Psoas muscle (tissue), 8 donors: ENCODE data around the gene TMEM53. TPM values are rescaled to one million over a fixed set of nuclear protein-coding genes. Genes with fewer than 3 reads are reported as not detected.

Experiments
- ATAC-seq, 4 donors: fragments of 200-7000 bp; cut with Tn5 transposase; one replicate each; pipeline ENCODE4 v1.9.1; 2020; ENCODE audit warnings: moderate library complexity in 3 of 4, mild to moderate bottlenecking in 2 of 4
- DNase-seq, 2 donors: peaks; one replicate each; pipeline ENCODE4 v3.0.0-alpha.2; 2020
- H3K27ac ChIP-seq: fragments of 200-600 bp; one replicate; pipeline ENCODE4 v1.8.0; 2022
- H3K27me3 ChIP-seq, 3 donors: fragments of 200-600 bp in 1 of 3; one replicate each; pipeline versions ENCODE4 v1.6.1 to v1.8.0; 2013 to 2022; ENCODE audit warnings: low read length in 2 of 3, mild to moderate bottlenecking in 2 of 3, moderate library complexity in 1 of 3; ENCODE audit not compliant: insufficient read depth in 3 of 3
- H3K36me3 ChIP-seq, 2 donors: fragments of 200-600 bp in 1 of 2; one replicate each; pipeline versions ENCODE4 v1.6.1 to v1.8.0; 2013 to 2022; ENCODE audit warnings: low read depth in 1 of 2, mild to moderate bottlenecking in 1 of 2, moderate library complexity in 1 of 2; ENCODE audit not compliant: insufficient read depth in 1 of 2
- H3K4me1 ChIP-seq: fragments of 200-600 bp; one replicate; pipeline ENCODE4 v1.8.0; 2022
- H3K4me3 ChIP-seq: fragments of 200-600 bp; one replicate; pipeline ENCODE4 v1.8.0; 2022; ENCODE audit warnings: mild to moderate bottlenecking
- H3K9me3 ChIP-seq: fragments of 200-600 bp; one replicate; pipeline ENCODE4 v1.8.0; 2022
- WGBS, 3 donors: extraction: QIAGEN DNeasy Blood & Tissue Kit; methylation state at CpG; one replicate each; pipeline versions ENCODE4 v1.1.6 to v1.1.7; 2013; 5-methylcytosine and 5-hydroxymethylcytosine counted together
- intact Hi-C, 2 donors: fragments of 100-400 bp; cut with DNase I; formaldehyde crosslinking; loops; one replicate each; pipeline versions ENCODE4 v1.11.0 to v1.14.2; 2022
- long read RNA-seq, 2 donors: library from polyadenylated mRNA; unstranded; transcript quantifications; one replicate each; pipeline ENCODE4 v2.0.0, GENCODE V29; 2021
- polyA plus RNA-seq, 3 donors: library from polyadenylated mRNA; stranded (reverse); fragments of 200-250 nt; gene quantifications; one replicate each; pipeline ENCODE4 v1.2.3, GENCODE V29; 2013
- total RNA-seq, 4 donors: library from RNA; stranded (reverse); fragmentation: NEBNext Ultra II Directional in 2 of 4; extraction: Animal tissue kit (Norgen Biotek cat#: 25700) in 2 of 4; gene quantifications; one replicate each; pipeline versions ENCODE4 v1.2.1 to v1.2.4, GENCODE V29; 2021 to 2023
- TF ChIP-seq, protein P1 (sequence below): fragments of 200-600 bp; IDR thresholded peaks from one replicate; pipeline ENCODE4 v1.8.0; 2022; ENCODE audit warnings: antibody characterized with exemption
- donor health status: healthy with polysubstance abuse.
- donor health status: DM: no; HTN: no; CAD: no; lungs with moderate emphysema.
- donor health status: Bipolar disorder and iron deficiency.
- donor health status: healthy.
- donor health status: DM: yes; HTN: yes; CAD: no.
- donor health status: DM: no; HTN: no; CAD: no.
- donor health status: DM: no; HTN: no; CAD: no.
- donor health status: DM: yes; HTN: yes; CAD: no.

The TMEM53 gene
- total RNA-seq (1 to 10 TPM; 3.9 to 7.7 (median 6.3) TPM), polyA plus RNA-seq (1 to 10 TPM; 2.4 to 6.2 (median 4.2) TPM)
- long read RNA-seq, donor 1, partial matches to known transcripts: 0 of 5 reads
- long read RNA-seq, donor 1, other reads (novel, unspliced or antisense): 1 of 5 reads
- long read RNA-seq, donor 2, partial matches to known transcripts: 0 of 6 reads
- long read RNA-seq, donor 2, other reads (novel, unspliced or antisense): 1 of 6 reads

DNA sequence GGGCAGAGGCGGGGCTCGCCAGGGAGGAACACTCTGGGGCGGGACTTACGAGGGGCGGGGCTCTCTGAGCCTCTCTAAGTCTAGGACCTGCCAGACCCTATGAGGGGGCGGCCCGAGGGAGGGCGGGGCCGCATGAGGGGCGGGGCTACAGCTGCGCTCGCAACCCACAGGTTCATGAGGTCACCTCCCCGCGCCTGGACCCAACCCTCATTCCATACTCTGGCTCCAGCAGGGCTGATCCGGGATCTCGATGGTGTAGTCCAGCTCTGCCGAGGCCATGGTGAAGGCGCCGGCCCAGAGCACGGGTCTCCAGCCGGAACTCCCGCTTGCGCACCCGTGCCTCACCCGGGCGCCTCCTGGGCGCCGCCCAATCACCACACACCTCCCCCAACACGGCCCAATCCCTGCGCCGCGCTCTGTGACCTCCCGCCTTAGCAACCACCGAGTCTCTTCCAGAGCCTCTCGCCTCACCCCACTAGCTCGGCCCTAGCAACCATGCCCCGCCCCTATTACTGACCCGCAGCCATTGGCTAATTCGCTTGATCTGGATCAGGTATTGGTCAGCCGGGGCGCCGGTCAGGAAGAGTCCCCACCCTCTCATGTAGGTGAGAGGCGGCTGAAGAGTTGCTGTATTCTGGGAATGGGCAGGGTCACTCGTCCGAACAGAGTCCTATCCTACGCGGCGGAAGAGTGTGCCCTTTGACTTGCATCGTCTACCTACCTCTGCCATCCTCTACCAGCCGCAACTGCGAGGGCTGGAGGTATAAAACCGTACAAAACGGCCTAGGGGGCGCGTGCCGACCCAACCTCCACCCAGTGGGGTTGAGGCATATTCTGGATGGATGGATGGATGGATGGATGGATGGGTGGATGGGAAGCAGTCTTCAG, at the start of gene TMEM53, which contains the start of gene ARMH1:
Gene TMEM53, minus strand, starts transcription at position 369 of the 888 bp plus-strand sequence. Its CDS starts 90 bp downstream, at position 279.
Gene ARMH1, plus strand, starts transcription at position 602 of the 888 bp plus-strand sequence. CDS start 14,984 bp downstream, outside the sequence.
- ATAC-seq: peak; percentile 97 to 99 (median 98)
- Histone ChIP-seq H3K9me3 (no peaks in the 10 kb centered on the region), H3K27me3 (no peaks in the 10 kb centered on the region), H3K36me3 (no peaks in the 10 kb centered on the region), H3K4me1 (peaks cover 27% of the 10 kb centered on the region), H3K27ac (peak within 1 kb of the TSS; percentile 98), H3K4me3 (peak within 1 kb of the TSS; percentile 80)
- intact Hi-C loops: no loop called here
- DNase-seq: peak; percentile 99
- TF ChIP-seq, protein P1, sequence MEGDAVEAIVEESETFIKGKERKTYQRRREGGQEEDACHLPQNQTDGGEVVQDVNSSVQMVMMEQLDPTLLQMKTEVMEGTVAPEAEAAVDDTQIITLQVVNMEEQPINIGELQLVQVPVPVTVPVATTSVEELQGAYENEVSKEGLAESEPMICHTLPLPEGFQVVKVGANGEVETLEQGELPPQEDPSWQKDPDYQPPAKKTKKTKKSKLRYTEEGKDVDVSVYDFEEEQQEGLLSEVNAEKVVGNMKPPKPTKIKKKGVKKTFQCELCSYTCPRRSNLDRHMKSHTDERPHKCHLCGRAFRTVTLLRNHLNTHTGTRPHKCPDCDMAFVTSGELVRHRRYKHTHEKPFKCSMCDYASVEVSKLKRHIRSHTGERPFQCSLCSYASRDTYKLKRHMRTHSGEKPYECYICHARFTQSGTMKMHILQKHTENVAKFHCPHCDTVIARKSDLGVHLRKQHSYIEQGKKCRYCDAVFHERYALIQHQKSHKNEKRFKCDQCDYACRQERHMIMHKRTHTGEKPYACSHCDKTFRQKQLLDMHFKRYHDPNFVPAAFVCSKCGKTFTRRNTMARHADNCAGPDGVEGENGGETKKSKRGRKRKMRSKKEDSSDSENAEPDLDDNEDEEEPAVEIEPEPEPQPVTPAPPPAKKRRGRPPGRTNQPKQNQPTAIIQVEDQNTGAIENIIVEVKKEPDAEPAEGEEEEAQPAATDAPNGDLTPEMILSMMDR: no peak
- 1% methylated on average over 47 to 56 of the region's 56 CpGs for WGBS, 3 donors

GRCh38 chr1:44723496-44724295, 49.4 kb upstream of the TMEM53 start:
- 83 to 89% (median 86%) methylated on average over 28 of the region's 28 CpGs for WGBS, 3 donors
- DNase-seq: no peak
- no peak for ATAC-seq
- intact Hi-C loops: no loop called here
- no peaks in the 10 kb centered on the region for H3K9me3 ChIP-seq
- H3K36me3 ChIP-seq: no peaks in the 10 kb centered on the region
- H3K27ac ChIP-seq: no peak overlapping the region
- TF ChIP-seq, protein P1: no peak
- H3K4me3 ChIP-seq: no peak overlapping the region
- H3K4me1 ChIP-seq: no peaks in the 10 kb centered on the region
- H3K27me3 ChIP-seq: no peaks in the 10 kb centered on the region

DNA sequence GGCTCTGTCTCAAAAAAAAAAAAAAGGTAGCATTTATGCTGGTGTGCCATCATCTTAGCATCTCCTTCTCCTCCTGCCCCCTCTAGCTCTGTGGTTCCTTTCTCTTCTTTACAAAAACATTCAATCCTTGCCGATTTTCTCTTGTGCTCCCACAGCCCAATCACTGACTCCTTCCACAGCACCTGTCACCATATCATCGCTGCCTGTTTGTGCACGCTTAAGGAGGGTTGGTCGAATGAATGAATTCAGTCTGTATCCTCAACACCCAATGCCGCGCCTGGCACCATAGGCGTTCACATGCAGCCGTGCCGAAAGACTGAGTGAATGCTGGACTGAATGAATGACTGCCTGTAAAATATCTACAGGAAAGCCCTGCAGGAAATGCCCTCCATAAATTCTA, 48.8 kb upstream of the TMEM53 start:
- no peak overlapping the region for H3K4me3 ChIP-seq
- no peak for ATAC-seq
- no peak for DNase-seq
- no peaks in the 10 kb centered on the region for H3K36me3 ChIP-seq
- H3K27ac ChIP-seq: no peak overlapping the region
- no peaks in the 10 kb centered on the region for H3K9me3 ChIP-seq
- intact Hi-C loops: no loop called here
- WGBS, 3 donors: 69 to 75% (median 70%) methylated on average over 9 of the region's 9 CpGs
- no peaks in the 10 kb centered on the region for H3K4me1 ChIP-seq
- TF ChIP-seq, protein P1: no peak
- no peaks in the 10 kb centered on the region for H3K27me3 ChIP-seq

GRCh38 chr1:44721485-44722361, 47.4 kb upstream of the TMEM53 start:
- Histone ChIP-seq H3K27me3 (no peaks in the 10 kb centered on the region), H3K4me1 (no peaks in the 10 kb centered on the region), H3K36me3 (no peaks in the 10 kb centered on the region), H3K27ac (no peak overlapping the region), H3K9me3 (no peaks in the 10 kb centered on the region), H3K4me3 (no peak overlapping the region)
- no peak for DNase-seq
- 28 to 37% (median 37%) methylated on average over 14 of the region's 14 CpGs for WGBS, 3 donors
- ATAC-seq: peak; percentile 59 to 77 (median 69)
- intact Hi-C loops: no loop called here
- TF ChIP-seq, protein P1: no peak
